Mucosa of descending colon (tissue), 3 donors: ENCODE results near the gene IGLL5. TPM values are rescaled to one million over a fixed set of nuclear protein-coding genes. Genes with fewer than 3 reads are reported as not detected.
A peak's percentile ranks its signal among the peaks of the same experiment; 100 is the strongest.

Source experiments
- ATAC-seq: fragments of 200-7000 bp; cut with Tn5 transposase; one replicate; pipeline ENCODE4 v1.9.1; 2020; ENCODE audit warnings: mild to moderate bottlenecking, moderate library complexity
- DNase-seq, 3 donors: peaks; one replicate each; pipeline ENCODE4 v3.0.0-alpha.2; 2020
- H3K36me3 ChIP-seq: fragments of 200-600 bp; one replicate; pipeline ENCODE4 v1.8.0; 2021; ENCODE audit warnings: low read depth, mild to moderate bottlenecking
- H3K4me1 ChIP-seq: fragments of 200-600 bp; one replicate; pipeline ENCODE4 v1.8.0; 2021; ENCODE audit warnings: low read depth, mild to moderate bottlenecking
- H3K4me3 ChIP-seq: fragments of 200-600 bp; one replicate; pipeline ENCODE4 v1.8.0; 2021; ENCODE audit warnings: mild to moderate bottlenecking
- H3K9me3 ChIP-seq: fragments of 200-600 bp; one replicate; pipeline ENCODE4 v1.8.0; 2021; ENCODE audit warnings: mild to moderate bottlenecking
- CTCF ChIP-seq: fragments of 200-600 bp; IDR thresholded peaks from one replicate; pipeline ENCODE4 v1.8.0; 2022; ENCODE audit warnings: antibody characterized with exemption, mild to moderate bottlenecking
- intact Hi-C, 2 donors: fragments of 100-400 bp; cut with DNase I in 1 of 2; cut with micrococcal nuclease in 1 of 2; formaldehyde crosslinking; loops; one replicate each; pipeline versions ENCODE4 v1.11.0 to v1.11.1; 2022; cut with DNase I, micrococcal nuclease
- total RNA-seq, 3 donors: library from RNA; stranded (reverse); fragmentation: NEBNext Ultra II Directional in 2 of 3; extraction: Animal tissue kit (Norgen Biotek cat#: 25700) in 2 of 3; gene quantifications; one replicate each; pipeline versions ENCODE4 v1.2.1 to v1.2.4, GENCODE V29; 2021 to 2023
- donor health status: DM: no; HTN: no; CAD: no; lungs with moderate emphysema.
- donor health status: DM: no; HTN: no; CAD: no.
- donor health status: DM: no; HTN: yes; CAD: no.

Gene IGLL5
- total RNA-seq, 3 donors from 2014 or later: 14.1 to 32.8 (median 16.1) TPM

GRCh38 chr22:22893077-22893805 lies 5.6 kb downstream of the IGLL5 start:
- peak; percentile 33 for ATAC-seq
- intact Hi-C loops: no loop called here

GRCh38 chr22:22893891-22894739 lies 6.5 kb downstream of the IGLL5 start:
- DNase-seq (no peak), ATAC-seq (peak; percentile 20)
- H3K4me3 ChIP-seq: no peak overlapping the region
- H3K36me3 ChIP-seq: no peaks in the 10 kb centered on the region
- TF ChIP-seq CTCF: no peak
- H3K4me1 ChIP-seq: no peaks in the 10 kb centered on the region
- intact Hi-C loops: no loop called here
- H3K9me3 ChIP-seq: no peaks in the 10 kb centered on the region

More at GRCh38 chr22:22893077-22893805, 5.6 kb downstream of the IGLL5 start:
- TF ChIP-seq CTCF: no peak
- Histone ChIP-seq H3K9me3 (no peaks in the 10 kb centered on the region), H3K4me3 (no peak overlapping the region), H3K4me1 (no peaks in the 10 kb centered on the region), H3K36me3 (no peaks in the 10 kb centered on the region)
- DNase-seq: no peak

GRCh38 chr22:22894740-22895731 lies 7.4 kb downstream of the IGLL5 start:
- ATAC-seq (peak; percentile 11), DNase-seq (no peak)
- H3K4me1 ChIP-seq: no peaks in the 10 kb centered on the region
- intact Hi-C loops: no loop called here
- no peak overlapping the region for H3K4me3 ChIP-seq
- H3K36me3 ChIP-seq: no peaks in the 10 kb centered on the region
- no peaks in the 10 kb centered on the region for H3K9me3 ChIP-seq
- TF ChIP-seq CTCF: no peak

- no peaks in the 10 kb centered on the region for H3K36me3 ChIP-seq
- ATAC-seq (no peak), DNase-seq (no peak)
- TF ChIP-seq CTCF: no peak
- H3K4me1 ChIP-seq: no peaks in the 10 kb centered on the region
- intact Hi-C loops: no loop called here
- H3K9me3 ChIP-seq: no peaks in the 10 kb centered on the region
- no peak overlapping the region for H3K4me3 ChIP-seq
Measured at GRCh38 chr22:22895776-22896445, 8.3 kb downstream of the IGLL5 start.

- Histone ChIP-seq H3K36me3 (no peaks in the 10 kb centered on the region), H3K4me3 (no peak overlapping the region), H3K9me3 (no peaks in the 10 kb centered on the region), H3K4me1 (no peaks in the 10 kb centered on the region)
- ATAC-seq (no peak), DNase-seq (no peak)
- no peak for TF ChIP-seq CTCF
- intact Hi-C loops: no loop called here
Measured at GRCh38 chr22:22896601-22897000, 9.0 kb downstream of the IGLL5 start.
